ENCODE results near the gene TRIM41. TPM values are rescaled to one million over a fixed set of nuclear protein-coding genes. Genes with fewer than 3 reads are reported as not detected.
"Not testable (repeated sequence)": the region's sequence is repeated elsewhere in the genome, so short reads cannot be mapped to it uniquely, and the experiment has no call there.

TRIM41 gene
- total and polyA plus RNA-seq, 2 of the 13 experiments (the other 11 are each of a cell fraction or from before 2014, with no cell fraction given), result 10.2 to 16.7 TPM

- TF ChIP-seq HINFP (CRISPR knock-in tag; IDR thresholded peaks at IDR 0.05; ENCODE audit: low read depth) (no peak), FOXC1 (CRISPR knock-in tag; IDR thresholded peaks at IDR 0.05; ENCODE audit: borderline replicate concordance) (no peak), ZNF513 (CRISPR knock-in tag; conservative IDR thresholded peaks at IDR 0.05) (no peak), NR2F6 (IDR thresholded peaks at IDR 0.05) (peak; percentile 3; the same call in 1 of the 2 replicates), NR2F6 (CRISPR knock-in tag; IDR thresholded peaks at IDR 0.05) (no peak), RBFOX2 (IDR thresholded peaks at IDR 0.05; ENCODE audit: low read depth, low read length) (no peak), NFIC (IDR thresholded peaks at IDR 0.05; ENCODE audit: low read length) (0 out of 2 replicates have a peak, but pooled peaks have one; percentile 5)
Measured at GRCh38 chr5:181207960-181208253, 15.2 kb upstream of the TRIM41 start (continued).

GRCh38 chr5:181209006-181209405, 14.1 kb upstream of the TRIM41 start:
- Histone ChIP-seq H3K4me1 (ENCODE audit: insufficient read depth, low read length) (peaks cover 14% of the 10 kb centered on the region), H3K27me3 (ENCODE audit: control insufficient read depth in 1 of 2, insufficient read depth in 2 of 2, low read length in 2 of 2) (peaks cover under 1 to 23% of the 10 kb centered on the region in 2 experiments; a peak in 3 of 5 replicates)
- BruUV-seq (replicated peaks); H3K4me2 ChIP-seq (ENCODE audit: low read depth, low read length); intact Hi-C loops (cut with micrococcal nuclease; ENCODE audit: unreplicated experiment); H2AFZ ChIP-seq (ENCODE audit: low read length); H3K79me2 ChIP-seq (ENCODE audit: insufficient read depth, low read length); in situ Hi-C loops (cut with HindIII; ENCODE audit: extremely low pct_ligation_motif_present, low pct_unique_long_range_greater_than_20kb); H3K9me3 ChIP-seq (ENCODE audit: low read length); H3K36me3 ChIP-seq (replicated peaks in 1 of 2; ENCODE audit: control insufficient read depth in 1 of 2, insufficient read depth in 2 of 2, low read length in 2 of 2); ATAC-seq; H3K9ac ChIP-seq (ENCODE audit: insufficient read depth, low read depth, low read length); CTCF ChIA-PET (ENCODE audit: low intra/inter-chr PET ratio, low total read pairs); H3K4me3 ChIP-seq (replicated peaks in 1 of 3; ENCODE audit: insufficient read depth in 1 of 3, low read depth in 2 of 3, low read length in 3 of 3); FAIRE-seq; POLR2A ChIA-PET; H3K27ac ChIP-seq (ENCODE audit: extremely low read length, insufficient read depth, low read length); H4K20me1 ChIP-seq (ENCODE audit: insufficient read depth, low read length); DNase-seq (ENCODE audit: low spot score): not testable (repeated sequence)
- 72% methylated on average over 24 of the region's 24 CpGs for WGBS (ENCODE audit: low lambda C conversion rate)
